ENCODE results near the gene GPR173. TPM values are rescaled to one million over a fixed set of nuclear protein-coding genes. Genes with fewer than 3 reads are reported as not detected.
A peak's percentile ranks its signal among the peaks of the same experiment; 100 is the strongest.

Gene GPR173
- total RNA-seq, 4 donors from 2014 or later = 0.09 to 0.57 (median 0.18) TPM; not detected in 1

GRCh38 chrX:53073115-53073586 is 24.6 kb downstream of the GPR173 start:
- Histone ChIP-seq H3K27ac (peak overlapping the region; percentile 59 to 84 (median 78)), H3K4me1 (peaks cover 0 to 13% (median 7%) of the 10 kb centered on the region in 3 donors), H3K36me3 (no peaks in the 10 kb centered on the region), H3K27me3 (no peaks in the 10 kb centered on the region), H3K9me3 (no peaks in the 10 kb centered on the region), H3K4me3 (no peak overlapping the region)
- WGBS, 2 donors = 64 to 79% methylated on average over 5 to 6 of the region's 6 CpGs
- no peak for TF ChIP-seq CTCF (IDR thresholded peaks at IDR 0.05)
- no peak for TF ChIP-seq POLR2A (IDR thresholded peaks at IDR 0.05)
- no peak for DNase-seq
- intact Hi-C loops (cut with DNase I) = no loop called here

DNA sequence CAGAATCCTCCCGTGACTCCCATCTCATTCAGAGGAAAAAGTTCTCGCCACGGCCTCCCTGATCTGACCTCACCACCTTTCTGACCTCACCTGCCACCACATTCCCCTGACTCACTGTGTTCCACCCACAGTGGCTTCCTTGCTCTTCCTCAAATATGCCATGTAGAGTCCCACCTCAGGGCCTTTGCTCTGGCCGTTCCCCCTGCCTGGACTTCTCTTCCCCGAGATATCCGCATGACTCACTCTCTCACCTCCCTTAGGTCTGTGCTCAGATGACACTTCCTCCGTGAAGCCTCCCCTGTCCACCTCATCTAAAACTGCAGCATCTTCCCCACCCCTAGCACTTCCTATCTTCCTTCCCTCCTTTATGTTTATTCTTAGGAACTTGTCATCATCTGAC is 26.4 kb downstream of the GPR173 start:
- no peaks in the 10 kb centered on the region for H3K9me3 ChIP-seq
- TF ChIP-seq POLR2A (IDR thresholded peaks at IDR 0.05) (no peak), CTCF (IDR thresholded peaks at IDR 0.05) (no peak)
- no peak overlapping the region for H3K4me3 ChIP-seq
- intact Hi-C loops (cut with DNase I) = no loop called here
- WGBS, 2 donors = 71 to 72% methylated on average over 7 of the region's 7 CpGs
- H3K4me1 ChIP-seq = peaks cover 0 to 13% (median 7%) of the 10 kb centered on the region in 3 donors
- no peak overlapping the region for H3K27ac ChIP-seq
- DNase-seq = no peak
- no peaks in the 10 kb centered on the region for H3K27me3 ChIP-seq
- H3K36me3 ChIP-seq = no peaks in the 10 kb centered on the region

DNA sequence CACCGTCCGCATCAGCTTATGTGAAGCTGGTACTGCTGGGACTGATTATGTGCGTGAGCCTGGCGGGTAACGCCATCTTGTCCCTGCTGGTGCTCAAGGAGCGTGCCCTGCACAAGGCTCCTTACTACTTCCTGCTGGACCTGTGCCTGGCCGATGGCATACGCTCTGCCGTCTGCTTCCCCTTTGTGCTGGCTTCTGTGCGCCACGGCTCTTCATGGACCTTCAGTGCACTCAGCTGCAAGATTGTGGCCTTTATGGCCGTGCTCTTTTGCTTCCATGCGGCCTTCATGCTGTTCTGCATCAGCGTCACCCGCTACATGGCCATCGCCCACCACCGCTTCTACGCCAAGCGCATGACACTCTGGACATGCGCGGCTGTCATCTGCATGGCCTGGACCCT is 28.1 kb downstream of the GPR173 start:
- Histone ChIP-seq H3K4me1 (peaks cover 0 to 13% (median 7%) of the 10 kb centered on the region in 3 donors), H3K27me3 (no peaks in the 10 kb centered on the region), H3K27ac (no peak overlapping the region), H3K9me3 (no peaks in the 10 kb centered on the region), H3K36me3 (no peaks in the 10 kb centered on the region), H3K4me3 (no peak overlapping the region)
- DNase-seq = no peak
- whole genome bisulfite sequencing, 2 donors = 87 to 100% methylated on average over 6 to 15 of the region's 21 CpGs
- intact Hi-C loops (cut with DNase I) = no loop called here
- TF ChIP-seq CTCF (IDR thresholded peaks at IDR 0.05) (no peak), POLR2A (IDR thresholded peaks at IDR 0.05) (no peak)

DNA sequence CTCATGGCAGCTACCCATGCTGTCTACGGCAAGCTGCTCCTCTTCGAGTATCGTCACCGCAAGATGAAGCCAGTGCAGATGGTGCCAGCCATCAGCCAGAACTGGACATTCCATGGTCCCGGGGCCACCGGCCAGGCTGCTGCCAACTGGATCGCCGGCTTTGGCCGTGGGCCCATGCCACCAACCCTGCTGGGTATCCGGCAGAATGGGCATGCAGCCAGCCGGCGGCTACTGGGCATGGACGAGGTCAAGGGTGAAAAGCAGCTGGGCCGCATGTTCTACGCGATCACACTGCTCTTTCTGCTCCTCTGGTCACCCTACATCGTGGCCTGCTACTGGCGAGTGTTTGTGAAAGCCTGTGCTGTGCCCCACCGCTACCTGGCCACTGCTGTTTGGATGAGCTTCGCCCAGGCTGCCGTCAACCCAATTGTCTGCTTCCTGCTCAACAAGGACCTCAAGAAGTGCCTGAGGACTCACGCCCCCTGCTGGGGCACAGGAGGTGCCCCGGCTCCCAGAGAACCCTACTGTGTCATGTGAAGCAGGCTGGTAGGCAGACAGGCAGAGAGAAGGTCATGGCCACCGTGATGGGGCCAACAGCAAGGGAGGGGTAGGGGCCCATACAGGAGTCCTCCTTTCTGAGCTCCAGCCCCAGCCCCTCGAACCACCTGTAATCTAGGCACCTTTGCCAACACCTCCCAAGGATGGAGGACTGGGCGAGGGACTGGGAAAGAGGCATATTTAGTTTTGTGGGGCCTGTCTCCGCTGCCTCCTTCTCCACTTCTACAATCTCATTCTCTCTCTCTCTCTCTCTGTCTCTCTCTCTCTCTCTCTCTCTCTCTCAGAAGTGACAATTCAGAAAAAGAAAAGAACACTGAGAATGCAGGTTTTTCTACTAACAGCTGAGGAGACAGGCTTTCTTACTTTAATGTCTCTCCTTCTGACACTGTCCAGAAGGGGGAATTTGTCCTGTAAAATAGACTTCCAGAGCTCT is 28.9 kb downstream of the GPR173 start:
- WGBS, 2 donors = 86% methylated on average over 9 to 11 of the region's 27 CpGs
- intact Hi-C loops (cut with DNase I) = no loop called here
- H3K4me1 ChIP-seq = peaks cover 0 to 4% (median 3%) of the 10 kb centered on the region in 3 donors
- DNase-seq = no peak
- H3K27me3 ChIP-seq = no peaks in the 10 kb centered on the region
- TF ChIP-seq CTCF (IDR thresholded peaks at IDR 0.05) = peak in 1 of 6 experiments; percentile 7
- no peak for TF ChIP-seq POLR2A (IDR thresholded peaks at IDR 0.05)
- no peak overlapping the region for H3K27ac ChIP-seq
- no peaks in the 10 kb centered on the region for H3K9me3 ChIP-seq
- no peak overlapping the region for H3K4me3 ChIP-seq
- no peaks in the 10 kb centered on the region for H3K36me3 ChIP-seq

DNA sequence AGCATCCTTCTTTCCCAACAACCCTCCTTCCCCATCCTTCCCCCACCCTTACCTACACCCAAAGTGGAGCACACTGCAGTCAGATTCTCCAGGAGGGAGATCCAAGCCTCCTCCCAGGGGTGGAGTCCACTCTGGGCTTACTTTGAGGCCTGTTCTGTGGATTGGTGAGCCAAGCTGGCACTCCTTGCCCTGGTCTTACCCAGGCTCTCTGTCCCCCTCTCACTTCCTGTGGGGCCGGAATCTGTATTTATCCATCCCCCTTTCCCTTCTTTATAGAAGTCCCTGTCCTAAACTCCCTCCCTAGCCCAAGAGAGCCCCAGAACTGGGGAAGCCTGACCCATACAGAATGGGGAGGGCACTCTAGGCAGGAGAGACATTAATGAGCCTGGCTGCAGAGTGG is 30.4 kb downstream of the GPR173 start:
- Histone ChIP-seq H3K27ac (no peak overlapping the region), H3K9me3 (no peaks in the 10 kb centered on the region), H3K36me3 (peaks cover 0 to under 1% (median 0%) of the 10 kb centered on the region in 3 donors), H3K27me3 (no peaks in the 10 kb centered on the region), H3K4me3 (no peak overlapping the region), H3K4me1 (peaks cover 0 to 14% (median 0%) of the 10 kb centered on the region in 3 donors)
- TF ChIP-seq POLR2A (IDR thresholded peaks at IDR 0.05) (no peak), CTCF (IDR thresholded peaks at IDR 0.05) (no peak)
- no peak for DNase-seq
- 86% methylated on average over 1 of the region's 1 CpG; no CpG with 5 or more reads in 1 of the 2 donors for WGBS, 2 donors
- intact Hi-C loops (cut with DNase I) = no loop called here
